ENCODE data around the gene ANKS1B. TPM values are rescaled to one million over a fixed set of nuclear protein-coding genes. Genes with fewer than 3 reads are reported as not detected.
A peak's percentile ranks its signal among the peaks of the same experiment; 100 is the strongest.

The ANKS1B gene
- total RNA-seq, 1 experiment from 2014 or later, result 5.6 TPM

DNA sequence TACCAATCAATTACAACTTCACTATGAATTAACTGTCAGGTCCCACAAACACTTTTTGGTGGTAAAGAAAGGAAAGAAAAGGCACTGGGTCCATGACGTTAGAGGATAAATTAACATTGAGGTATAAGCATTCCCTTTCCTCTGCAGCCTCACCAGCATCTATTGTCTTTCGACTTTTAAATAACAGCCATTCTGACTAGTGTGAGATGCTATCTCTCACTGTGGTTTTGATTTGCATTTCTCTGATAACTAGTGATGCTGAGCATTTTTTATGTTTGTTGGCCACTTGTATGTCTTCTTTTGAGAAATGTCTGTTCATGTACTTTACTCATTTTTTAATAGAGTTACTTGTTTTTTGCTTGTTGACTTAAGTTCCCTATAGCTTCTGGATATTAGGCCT is 9.4 kb downstream of the ANKS1B start:
- in situ Hi-C loops (cut with HindIII; ENCODE audit: low pct_unique_long_range_greater_than_20kb, low sequenced_read_pairs), result no loop called here
- DNase-seq (ENCODE audit: low read depth), result no peak

DNA sequence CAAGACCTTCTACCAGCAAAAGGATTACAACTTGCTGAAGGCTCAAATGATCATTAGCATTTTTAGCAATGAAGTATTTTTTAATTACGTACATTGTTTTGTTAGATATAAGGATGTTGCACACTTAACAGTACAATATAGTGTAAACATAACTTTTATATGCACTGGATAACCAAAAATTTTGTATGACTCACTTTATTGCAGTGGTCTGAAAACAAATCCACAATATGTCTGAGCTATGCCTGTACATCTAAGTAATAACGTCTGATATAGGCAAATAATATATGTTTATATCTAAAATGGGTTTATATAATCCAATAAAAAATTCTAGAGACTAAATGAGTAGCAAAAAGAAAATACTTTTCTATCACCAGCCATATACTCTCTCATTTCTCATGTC is 10.6 kb downstream of the ANKS1B start:
- in situ Hi-C loops (cut with HindIII; ENCODE audit: low pct_unique_long_range_greater_than_20kb, low sequenced_read_pairs), result no loop called here
- DNase-seq (ENCODE audit: low read depth), result no peak

DNA sequence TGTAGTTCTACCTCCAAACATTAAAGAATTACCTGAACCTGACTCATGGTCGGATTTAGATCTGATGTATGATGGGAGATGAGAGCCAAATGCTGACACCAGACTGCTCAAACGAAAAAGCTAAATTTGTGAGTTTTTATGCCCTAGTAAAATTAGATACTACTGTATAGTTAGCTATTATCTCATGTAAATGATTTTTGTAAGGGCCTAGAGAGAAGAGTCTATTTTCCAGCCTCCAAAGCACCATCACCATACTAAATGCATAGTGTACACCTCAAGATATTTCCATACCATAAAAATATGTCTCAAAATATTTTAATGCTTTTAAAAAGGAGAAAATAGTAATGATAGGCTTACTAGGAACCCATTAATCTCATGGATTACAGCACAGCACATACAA is 18.3 kb downstream of the ANKS1B start:
- in situ Hi-C loops (cut with HindIII; ENCODE audit: low pct_unique_long_range_greater_than_20kb, low sequenced_read_pairs), result no loop called here
- no peak for DNase-seq (ENCODE audit: low read depth)

DNA sequence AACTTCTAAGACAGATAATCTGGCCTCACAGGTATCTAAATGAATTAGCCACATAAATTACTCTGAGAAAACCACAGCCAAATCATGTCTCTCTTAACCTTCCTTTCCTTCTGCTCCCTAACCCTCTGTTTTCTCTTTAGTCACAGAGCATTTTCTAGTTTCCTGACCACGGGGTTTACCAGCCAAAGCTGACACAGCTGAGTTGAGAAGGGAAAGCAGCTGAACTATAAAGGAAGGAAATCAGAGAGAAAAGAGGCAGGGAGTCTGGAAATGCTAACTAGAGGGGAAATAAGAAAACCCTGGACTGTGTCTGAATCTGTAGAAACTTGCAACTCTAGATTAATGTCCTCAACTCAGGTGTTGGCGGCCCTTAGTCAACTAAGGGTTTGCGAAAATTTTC is 24.4 kb downstream of the ANKS1B start:
- peak; percentile 57 for DNase-seq (ENCODE audit: low read depth)
- in situ Hi-C loops (cut with HindIII; ENCODE audit: low pct_unique_long_range_greater_than_20kb, low sequenced_read_pairs), result no loop called here

DNA sequence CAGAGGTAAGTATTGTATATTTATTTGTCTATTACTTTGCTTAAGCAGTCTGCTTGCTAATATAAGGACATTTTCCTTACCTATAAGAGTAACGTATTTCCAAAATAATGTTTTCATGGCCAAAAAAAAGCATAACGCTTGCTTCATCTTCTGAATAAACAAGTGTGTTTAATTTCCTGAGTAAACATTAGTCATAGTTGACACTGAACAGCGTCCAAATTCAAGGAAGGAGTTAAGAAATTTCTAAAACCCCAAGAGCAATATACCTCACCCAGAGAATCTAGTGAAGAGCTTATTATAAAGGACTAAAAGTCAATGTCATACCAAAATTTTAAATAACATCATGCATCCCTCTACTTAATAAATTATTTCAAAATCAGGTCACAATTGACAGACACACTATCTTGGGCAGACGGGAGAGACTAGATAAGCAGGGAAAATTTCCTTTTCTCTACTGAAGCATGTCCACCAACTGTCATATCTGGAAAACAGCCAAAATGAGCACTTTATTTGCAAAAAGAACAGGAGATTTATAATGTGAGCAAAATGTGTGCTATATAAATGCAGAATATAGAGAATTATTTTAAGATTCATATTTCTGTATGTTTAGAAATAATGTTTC is 25.1 kb downstream of the ANKS1B start:
- in situ Hi-C loops (cut with HindIII; ENCODE audit: low pct_unique_long_range_greater_than_20kb, low sequenced_read_pairs), result no loop called here
- DNase-seq (ENCODE audit: low read depth), result peak; percentile 53

DNA sequence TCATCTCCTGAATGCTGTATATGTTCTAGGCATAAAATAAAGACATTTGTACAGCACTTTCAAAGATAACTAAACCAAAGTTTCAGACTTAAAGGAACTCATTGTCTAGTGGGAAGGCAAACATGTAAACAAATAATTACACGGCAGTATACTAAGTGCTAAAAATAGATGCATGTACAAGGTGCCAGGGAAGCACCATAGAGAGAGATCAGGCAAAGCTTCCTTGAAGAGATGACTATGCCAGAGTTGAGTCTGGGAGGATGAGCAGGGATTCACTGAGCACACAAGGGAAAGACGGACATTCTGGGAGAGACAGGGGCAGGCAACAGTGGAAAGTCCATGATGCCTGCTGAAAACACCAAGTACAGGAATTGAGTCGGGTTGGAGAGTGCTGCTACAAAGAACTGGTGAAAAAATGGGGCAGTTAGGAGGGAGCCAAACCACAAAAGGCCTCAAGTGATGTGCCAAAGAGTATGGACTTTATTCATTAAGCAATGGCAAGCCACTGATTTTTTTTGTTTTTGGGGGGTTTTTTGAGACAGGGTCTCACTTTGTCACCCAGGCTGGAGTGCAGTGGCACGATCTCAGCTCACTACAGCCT is 26.8 kb downstream of the ANKS1B start:
- in situ Hi-C loops (cut with HindIII; ENCODE audit: low pct_unique_long_range_greater_than_20kb, low sequenced_read_pairs), result no loop called here

DNA sequence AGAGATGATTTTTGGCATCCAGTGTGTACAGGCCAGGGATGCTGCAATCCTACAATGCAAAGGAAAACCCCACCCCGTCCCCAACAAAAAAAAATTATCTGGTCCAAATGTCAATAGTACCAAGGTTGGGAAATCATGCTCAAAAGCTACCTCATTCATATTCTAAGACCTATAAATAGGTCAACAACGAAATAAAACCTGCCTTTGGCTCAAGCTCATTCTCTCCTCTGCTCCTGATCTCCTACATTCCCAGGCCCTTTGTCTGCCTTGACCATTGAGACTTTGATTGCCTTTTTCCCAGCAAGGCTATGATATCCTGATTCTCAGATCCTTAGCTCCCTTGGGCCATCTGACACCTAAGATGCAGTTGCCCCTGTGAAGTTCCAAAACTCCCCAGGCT is 30.0 kb downstream of the ANKS1B start:
- DNase-seq (ENCODE audit: low read depth), result no peak
- in situ Hi-C loops (cut with HindIII; ENCODE audit: low pct_unique_long_range_greater_than_20kb, low sequenced_read_pairs), result no loop called here

More for the DNA sequence above, 26.8 kb downstream of the ANKS1B start:
- no peak for DNase-seq (ENCODE audit: low read depth)

- in situ Hi-C loops (cut with HindIII; ENCODE audit: low pct_unique_long_range_greater_than_20kb, low sequenced_read_pairs), result no loop called here
- no peak for DNase-seq (ENCODE audit: low read depth)
These were observed 36.4 kb downstream of the ANKS1B start for GRCh38 chr12:99948370-99948769.

DNA sequence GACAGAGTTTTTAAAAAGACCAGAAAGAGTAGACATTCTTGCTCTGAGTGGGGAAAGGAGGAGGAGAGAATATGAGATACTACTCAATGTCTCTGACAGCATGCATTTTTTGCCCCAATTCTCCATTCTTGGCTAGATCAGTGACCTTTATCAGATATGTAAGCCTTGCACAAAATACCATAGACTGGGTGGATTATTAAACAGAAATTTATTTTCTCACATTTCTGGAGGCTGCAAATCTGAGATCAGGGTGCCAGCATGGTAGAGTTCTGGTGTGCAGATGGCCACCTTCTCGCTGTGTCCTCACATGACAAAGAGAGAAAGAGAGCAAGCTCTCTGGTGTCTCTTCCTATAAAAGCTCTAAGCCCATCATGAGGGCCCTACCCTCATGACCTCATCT is 38.6 kb downstream of the ANKS1B start:
- in situ Hi-C loops (cut with HindIII; ENCODE audit: low pct_unique_long_range_greater_than_20kb, low sequenced_read_pairs), result no loop called here
- DNase-seq (ENCODE audit: low read depth), result no peak

- in situ Hi-C loops (cut with HindIII; ENCODE audit: low pct_unique_long_range_greater_than_20kb, low sequenced_read_pairs), result no loop called here
- no peak for DNase-seq (ENCODE audit: low read depth)
These were observed 49.1 kb downstream of the ANKS1B start for GRCh38 chr12:99935608-99936007.

DNA sequence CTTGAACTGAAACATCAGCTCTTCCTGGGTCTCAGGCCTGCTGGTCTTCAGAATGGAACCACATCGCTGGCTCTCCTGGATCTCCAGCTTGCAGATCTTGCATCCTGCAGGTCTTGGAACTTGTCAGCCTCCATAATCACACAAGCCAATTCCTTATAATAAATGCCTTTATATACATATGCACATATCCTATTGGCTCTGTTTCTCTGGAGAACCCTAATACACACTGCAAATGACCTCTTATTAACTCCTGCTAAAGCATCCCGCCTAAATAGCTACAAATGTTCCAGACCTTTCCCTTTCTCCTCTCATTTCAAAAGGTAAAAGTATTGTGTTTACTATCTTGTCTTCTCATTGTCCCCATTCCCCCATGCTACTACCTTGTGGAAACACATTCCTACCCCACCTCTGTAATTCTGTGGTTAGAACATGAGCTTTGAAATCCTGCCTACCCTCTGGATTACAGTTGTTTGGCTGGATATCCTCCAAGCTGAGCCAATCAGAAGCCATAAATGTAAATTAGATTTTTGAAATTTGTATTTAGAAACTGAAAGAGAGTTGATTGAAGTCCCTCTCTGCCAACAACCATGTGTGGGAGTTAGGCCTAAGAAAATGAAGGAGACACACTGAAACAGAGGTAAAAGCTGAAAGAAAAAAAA is 58.1 kb downstream of the ANKS1B start:
- in situ Hi-C loops (cut with HindIII; ENCODE audit: low pct_unique_long_range_greater_than_20kb, low sequenced_read_pairs), result no loop called here
- no peak for DNase-seq (ENCODE audit: low read depth)

GRCh38 chr12:99920353-99920960 is 64.3 kb downstream of the ANKS1B start:
- in situ Hi-C loops (cut with HindIII; ENCODE audit: low pct_unique_long_range_greater_than_20kb, low sequenced_read_pairs), result no loop called here
- no peak for DNase-seq (ENCODE audit: low read depth)

DNA sequence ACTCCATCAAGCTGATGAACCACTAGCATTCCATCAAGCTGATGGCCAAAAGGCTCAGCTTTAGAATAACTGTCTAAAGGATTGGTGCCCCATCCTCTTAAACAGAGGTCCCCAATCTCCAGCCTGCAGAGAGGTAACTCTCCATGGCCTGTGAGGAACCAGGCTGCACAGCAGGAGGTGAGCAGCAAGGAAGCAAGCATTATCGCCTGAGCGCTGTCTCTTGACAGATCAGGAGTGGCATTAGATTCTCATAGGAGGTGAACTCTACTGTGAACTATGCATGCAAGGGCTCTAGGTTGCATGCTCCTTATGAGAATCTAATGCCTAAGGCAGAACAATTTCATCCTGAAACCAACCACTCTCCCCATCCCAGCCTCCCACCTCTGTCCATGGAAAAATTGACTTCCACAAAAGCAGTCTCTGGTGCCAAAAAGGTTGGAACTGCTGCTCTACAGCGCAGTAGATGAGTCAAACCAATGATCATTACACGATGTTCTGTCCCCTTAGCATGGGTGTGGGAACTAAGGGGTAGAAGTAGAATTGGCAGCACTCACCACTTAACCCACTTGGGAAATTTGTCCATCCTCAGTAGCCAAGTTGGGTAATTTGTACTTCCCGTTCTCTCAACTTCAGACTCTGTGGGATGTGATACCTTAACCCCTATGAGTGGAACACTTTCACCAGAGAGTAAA is 66.9 kb downstream of the ANKS1B start:
- in situ Hi-C loops (cut with HindIII; ENCODE audit: low pct_unique_long_range_greater_than_20kb, low sequenced_read_pairs), result no loop called here
- no peak for DNase-seq (ENCODE audit: low read depth)

GRCh38 chr12:99916555-99916954 is 68.2 kb downstream of the ANKS1B start:
- peak; percentile 44 for DNase-seq (ENCODE audit: low read depth)
- in situ Hi-C loops (cut with HindIII; ENCODE audit: low pct_unique_long_range_greater_than_20kb, low sequenced_read_pairs), result no loop called here

DNA sequence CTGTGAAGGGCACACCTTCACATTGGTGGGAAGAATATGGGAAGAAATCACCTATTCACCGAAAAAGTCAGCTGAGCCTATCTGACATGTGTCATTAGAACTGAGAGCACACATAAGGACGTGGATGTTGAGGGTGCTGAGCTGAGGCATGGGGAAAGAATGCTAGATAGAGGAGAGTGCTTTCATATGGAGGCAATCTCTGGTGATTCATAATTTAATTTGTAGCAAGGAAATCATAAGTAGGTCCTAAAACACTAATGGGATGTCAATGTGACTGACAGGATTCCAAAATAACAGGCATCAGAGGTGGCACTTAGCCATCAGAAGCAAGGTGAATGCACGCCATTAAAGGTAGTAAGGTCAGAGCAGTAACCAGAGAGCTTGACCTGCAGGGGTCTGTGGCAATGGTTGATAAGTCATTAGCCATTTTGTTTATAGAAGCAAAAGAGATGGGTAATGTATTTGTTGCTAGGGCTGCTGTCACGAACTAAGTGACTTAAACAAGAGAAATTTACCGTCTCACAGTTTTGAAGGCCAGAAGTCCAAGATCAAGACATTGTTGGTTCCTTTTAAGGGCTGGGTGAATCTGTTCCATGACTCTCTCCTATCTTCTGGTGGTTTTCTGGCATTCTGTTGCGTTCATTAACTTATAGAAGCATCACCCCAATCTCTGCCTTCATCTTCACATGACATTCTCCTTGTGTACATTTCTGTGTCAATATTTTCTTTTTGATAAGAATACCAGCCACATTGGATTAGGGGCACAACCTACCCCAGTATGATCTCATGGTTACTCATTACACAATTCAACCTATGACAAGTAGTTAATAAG is 69.3 kb downstream of the ANKS1B start:
- in situ Hi-C loops (cut with HindIII; ENCODE audit: low pct_unique_long_range_greater_than_20kb, low sequenced_read_pairs), result no loop called here
- DNase-seq (ENCODE audit: low read depth), result peak; percentile 96

DNA sequence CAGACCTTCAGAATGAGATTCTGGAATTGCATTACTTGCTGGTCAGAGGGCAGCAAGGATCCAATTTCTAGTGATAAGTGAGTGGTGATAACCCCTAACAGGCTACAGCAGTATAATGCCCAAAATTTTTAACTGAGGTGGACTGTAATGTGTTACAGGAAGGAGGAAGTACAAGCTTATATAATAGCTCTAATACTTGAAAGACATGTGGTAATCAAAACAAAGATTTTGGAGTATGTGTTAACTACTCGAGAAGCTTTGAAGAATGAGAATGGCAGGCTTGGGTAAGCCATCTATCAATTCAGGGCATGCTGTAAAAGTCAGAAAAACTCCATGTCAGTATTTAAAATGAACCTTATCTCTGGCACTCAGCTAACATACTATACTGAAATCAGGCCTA is 70.5 kb downstream of the ANKS1B start:
- in situ Hi-C loops (cut with HindIII; ENCODE audit: low pct_unique_long_range_greater_than_20kb, low sequenced_read_pairs), result no loop called here
- no peak for DNase-seq (ENCODE audit: low read depth)

- in situ Hi-C loops (cut with HindIII; ENCODE audit: low pct_unique_long_range_greater_than_20kb, low sequenced_read_pairs), result no loop called here
- no peak for DNase-seq (ENCODE audit: low read depth)
These were observed 72.8 kb downstream of the ANKS1B start for GRCh38 chr12:99911967-99912366.

GRCh38 chr12:99911081-99911480 is 73.7 kb downstream of the ANKS1B start:
- in situ Hi-C loops (cut with HindIII; ENCODE audit: low pct_unique_long_range_greater_than_20kb, low sequenced_read_pairs), result no loop called here
- peak; percentile 81 for DNase-seq (ENCODE audit: low read depth)

Measured in Caki2 (cell line).